Measurements from ENCODE around the gene RAVER2.

- TF ChIP-seq TAF1 (IDR thresholded peaks at IDR 0.05; ENCODE audit: low read depth, low read length) (no peak), POLR2A (IDR thresholded peaks at IDR 0.05; ENCODE audit: low read depth, low read length) (no peak), POLR2AphosphoS5 (IDR thresholded peaks at IDR 0.05; ENCODE audit: low read depth, low read length) (no peak)
These were observed 101.1 kb downstream of the RAVER2 start for GRCh38 chr1:64845831-64846425.

All from GM12891 (cell line).